Ovary (tissue), 9 donors: ENCODE data around the gene PIK3CD. TPM values are rescaled to one million over a fixed set of nuclear protein-coding genes. Genes with fewer than 3 reads are reported as not detected.
"Not testable (repeated sequence)": the region's sequence is repeated elsewhere in the genome, so short reads cannot be mapped to it uniquely, and the experiment has no call there.

Source experiments
- DNase-seq, 5 donors: peaks; one replicate each; pipeline ENCODE4 v3.0.0-alpha.2; 2019 to 2020
- H3K27ac ChIP-seq, 2 donors: fragments of 200-600 bp; one replicate each; pipeline versions ENCODE4 v1.5.1 to v1.8.0; 2019 to 2022
- H3K27me3 ChIP-seq: fragments of 200-600 bp; one replicate; pipeline ENCODE4 v1.8.0; 2022
- H3K36me3 ChIP-seq: fragments of 200-600 bp; sonication (generic); one replicate; pipeline ENCODE4 v1.5.1; 2019
- H3K4me1 ChIP-seq: one replicate; pipeline ENCODE4 v1.8.1; 2013; ENCODE audit warnings: mild to moderate bottlenecking, moderate library complexity; ENCODE audit not compliant: insufficient read depth
- H3K4me3 ChIP-seq: fragments of 200-600 bp; sonication (generic); one replicate; pipeline ENCODE4 v1.5.1; 2017
- H3K9me3 ChIP-seq, 2 donors: fragments of 200-600 bp in 1 of 2; sonication (generic) in 1 of 2; one replicate each; pipeline versions ENCODE4 v1.5.1 to v1.8.1; 2013 to 2019; ENCODE audit warnings: mild to moderate bottlenecking in 1 of 2, moderate library complexity in 1 of 2
- EP300 ChIP-seq: sonication (generic); formaldehyde crosslinking; IDR thresholded peaks from one replicate; pipeline ENCODE4 v1.6.1; 2017; ENCODE audit warnings: antibody characterized with exemption
- POLR2A ChIP-seq: fragments of 450-650 bp; IDR thresholded peaks from one replicate; pipeline ENCODE4 v1.6.1; 2017; ENCODE audit warnings: antibody characterized with exemption, mild to moderate bottlenecking, moderate library complexity
- WGBS, 3 donors: extraction: QIAGEN DNeasy Blood & Tissue Kit in 1 of 3; methylation state at CpG; one replicate each; pipeline versions ENCODE4 v1.1.5 to v1.1.7; 2013 to 2017; 5-methylcytosine and 5-hydroxymethylcytosine counted together
- intact Hi-C, 4 donors: fragments of 100-400 bp; cut with DNase I; formaldehyde crosslinking; loops; one replicate each; pipeline versions ENCODE4 v1.11.0 to v1.15.1; 2022 to 2023
- polyA plus RNA-seq, 2 donors: library from polyadenylated mRNA; stranded (reverse); fragments of 200-250 nt in 1 of 2; fragments of 350-450 nt in 1 of 2; fragmentation: Illumina TruSeq in 1 of 2; extraction: RNeasy Lipid Tissue Mini Kit (QIAGEN cat#74804) in 1 of 2; gene quantifications; one replicate each; pipeline ENCODE4 v1.2.3, GENCODE V29; 2013 to 2014
- total RNA-seq, 7 donors: library from RNA; depleted of rRNA in 2 of 7; stranded (reverse); fragments of >200 nt in 2 of 7; fragmentation: NEBNext Ultra II Directional in 3 of 7; extraction: Animal tissue kit (Norgen Biotek cat#: 25700) in 3 of 7; gene quantifications; one replicate each; pipeline versions ENCODE4 v1.1.0 to v1.2.4, GENCODE V29; 2016 to 2023
- TF ChIP-seq, protein P1 (sequence below), 3 donors: fragments of 450-650 bp in 2 of 3; fragments of 200-600 bp in 1 of 3; IDR thresholded peaks; one replicate each; pipeline versions ENCODE4 v1.5.1 to v1.8.0; 2016 to 2022; ENCODE audit warnings: antibody characterized with exemption in 3 of 3, mild to moderate bottlenecking in 1 of 3
- donor health status: DM: no; HTN: no; CAD: no; lungs with moderate emphysema.
- donor health status: DM: no; HTN: no; CAD: no.
- donor health status: Bipolar disorder and iron deficiency.
- donor health status: DM: yes; HTN: yes; CAD: no.
- donor health status: DM: no; HTN: no; CAD: no.
- donor health status: DM: yes; HTN: yes; CAD: no.

Gene PIK3CD
- total and polyA plus RNA-seq, 9 donors, result 3.7 to 9.2 (median 8.0) TPM

DNA sequence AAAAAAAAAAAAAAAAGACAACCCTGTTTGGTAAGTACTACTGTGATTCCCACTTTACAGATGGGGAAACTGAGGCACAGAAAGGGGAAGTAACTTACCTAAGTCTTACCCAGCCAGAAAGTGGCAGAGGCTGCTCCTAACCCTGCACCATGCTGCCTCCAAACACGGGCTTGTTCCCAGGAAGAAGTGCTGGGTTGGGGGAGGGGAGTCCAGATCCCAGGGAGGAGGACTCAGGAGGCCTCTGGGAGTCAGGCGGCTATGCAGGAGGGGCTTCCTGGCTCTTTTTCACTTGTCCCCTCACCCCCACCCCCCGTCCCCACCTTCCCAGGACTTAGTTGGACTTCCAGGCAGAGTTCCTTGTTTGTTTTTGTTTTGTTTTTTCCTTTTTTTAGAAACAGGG is 23.9 kb downstream of the PIK3CD start:
- TF ChIP-seq EP300, result no peak
- TF ChIP-seq POLR2A, result no peak
- TF ChIP-seq, protein P1, sequence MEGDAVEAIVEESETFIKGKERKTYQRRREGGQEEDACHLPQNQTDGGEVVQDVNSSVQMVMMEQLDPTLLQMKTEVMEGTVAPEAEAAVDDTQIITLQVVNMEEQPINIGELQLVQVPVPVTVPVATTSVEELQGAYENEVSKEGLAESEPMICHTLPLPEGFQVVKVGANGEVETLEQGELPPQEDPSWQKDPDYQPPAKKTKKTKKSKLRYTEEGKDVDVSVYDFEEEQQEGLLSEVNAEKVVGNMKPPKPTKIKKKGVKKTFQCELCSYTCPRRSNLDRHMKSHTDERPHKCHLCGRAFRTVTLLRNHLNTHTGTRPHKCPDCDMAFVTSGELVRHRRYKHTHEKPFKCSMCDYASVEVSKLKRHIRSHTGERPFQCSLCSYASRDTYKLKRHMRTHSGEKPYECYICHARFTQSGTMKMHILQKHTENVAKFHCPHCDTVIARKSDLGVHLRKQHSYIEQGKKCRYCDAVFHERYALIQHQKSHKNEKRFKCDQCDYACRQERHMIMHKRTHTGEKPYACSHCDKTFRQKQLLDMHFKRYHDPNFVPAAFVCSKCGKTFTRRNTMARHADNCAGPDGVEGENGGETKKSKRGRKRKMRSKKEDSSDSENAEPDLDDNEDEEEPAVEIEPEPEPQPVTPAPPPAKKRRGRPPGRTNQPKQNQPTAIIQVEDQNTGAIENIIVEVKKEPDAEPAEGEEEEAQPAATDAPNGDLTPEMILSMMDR (IDR thresholded peaks at IDR 0.05), result no peak
- no peak overlapping the region for H3K4me3 ChIP-seq
- H3K27ac ChIP-seq, result no peak overlapping the region
- no peaks in the 10 kb centered on the region for H3K27me3 ChIP-seq
- no peaks in the 10 kb centered on the region for H3K36me3 ChIP-seq
- no peak for DNase-seq
- intact Hi-C loops, result no loop called here
- H3K9me3 ChIP-seq, result no peaks in the 10 kb centered on the region
- 42 to 78% (median 58%) methylated on average over 3 of the region's 3 CpGs for WGBS, 3 donors
- no peaks in the 10 kb centered on the region for H3K4me1 ChIP-seq

DNA sequence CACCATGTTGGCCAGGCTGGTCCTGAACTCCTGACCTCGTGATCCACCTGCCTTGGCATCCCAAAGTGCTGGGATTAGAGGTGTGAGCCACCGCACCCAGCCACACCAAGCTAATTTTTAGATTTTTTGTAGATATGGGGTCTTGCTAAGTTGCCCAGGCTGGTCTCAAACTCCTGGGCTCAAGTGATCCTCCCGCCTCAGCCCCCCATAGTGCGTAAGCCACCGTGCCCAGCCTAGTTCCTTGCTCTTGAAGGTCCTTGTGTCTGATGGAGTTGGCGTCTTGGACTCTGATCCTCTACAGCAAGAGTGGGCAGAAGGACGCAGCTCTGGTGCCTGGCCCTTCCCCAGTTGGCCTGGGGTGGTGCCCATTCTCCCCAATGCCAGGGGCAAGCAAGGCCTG is 24.6 kb downstream of the PIK3CD start:
- H3K27ac ChIP-seq, intact Hi-C loops, H3K27me3 ChIP-seq, H3K9me3 ChIP-seq, H3K4me1 ChIP-seq, DNase-seq, H3K4me3 ChIP-seq, H3K36me3 ChIP-seq: not testable (repeated sequence)
- WGBS, 3 donors, result 92 to 97% (median 97%) methylated on average over 7 of the region's 7 CpGs

DNA sequence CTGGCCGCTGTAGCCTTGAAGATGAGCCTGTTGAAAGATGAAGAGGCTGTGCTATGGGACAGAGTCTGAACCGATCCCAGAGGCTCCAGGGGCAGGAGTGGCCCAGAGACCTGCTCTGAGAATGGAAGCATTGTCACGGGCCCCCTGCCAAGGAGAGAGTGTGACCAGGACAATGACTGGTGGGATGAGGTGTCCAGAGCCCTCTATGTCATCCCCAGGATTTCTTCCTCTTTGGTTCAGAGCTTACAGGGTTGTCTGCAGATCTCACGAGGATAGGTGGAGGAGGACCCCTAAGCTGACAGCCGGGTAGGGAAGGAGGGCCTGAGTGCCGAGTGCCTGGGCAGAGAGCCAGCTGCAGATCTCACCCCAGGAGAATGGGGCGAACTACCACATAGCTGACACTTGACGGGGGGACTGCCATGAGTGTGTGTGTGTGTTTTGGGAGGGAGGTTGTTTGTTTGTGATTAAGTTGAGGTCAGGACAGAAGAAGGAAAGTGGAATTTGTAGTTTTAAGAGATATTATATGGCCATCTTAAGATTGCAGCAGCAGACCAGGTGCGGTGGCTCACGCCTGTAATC is 25.4 kb downstream of the PIK3CD start:
- Histone ChIP-seq H3K36me3 (no peaks in the 10 kb centered on the region), H3K4me3 (no peak overlapping the region), H3K27ac (no peak overlapping the region), H3K9me3 (no peaks in the 10 kb centered on the region), H3K4me1 (no peaks in the 10 kb centered on the region), H3K27me3 (no peaks in the 10 kb centered on the region)
- WGBS, 3 donors, result 51 to 61% (median 53%) methylated on average over 10 of the region's 10 CpGs
- intact Hi-C loops, result no loop called here
- no peak for TF ChIP-seq EP300
- TF ChIP-seq POLR2A, result no peak
- TF ChIP-seq, protein P1 (IDR thresholded peaks at IDR 0.05), result no peak
- no peak for DNase-seq

DNA sequence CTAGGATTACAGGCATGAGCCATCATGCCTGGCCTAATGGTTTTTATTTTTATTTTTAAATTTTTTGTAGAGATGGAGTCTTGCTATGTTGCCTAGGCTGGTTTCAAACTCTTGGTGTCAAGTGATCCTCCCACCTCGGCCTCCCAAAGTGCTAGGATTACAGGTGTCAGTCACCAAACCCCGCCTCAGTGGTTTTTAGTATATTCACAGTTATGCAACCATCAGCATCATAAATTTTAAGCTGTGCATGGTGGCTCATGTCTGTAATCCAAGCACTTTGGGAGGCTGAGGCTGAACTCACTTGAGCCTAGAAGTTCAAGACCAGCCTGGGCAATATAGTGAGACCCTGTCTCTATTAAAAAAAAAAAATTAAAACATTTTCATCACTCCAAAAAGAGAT is 28.6 kb downstream of the PIK3CD start:
- Histone ChIP-seq H3K4me3 (no peak overlapping the region), H3K27ac (no peak overlapping the region), H3K27me3 (no peaks in the 10 kb centered on the region), H3K4me1 (no peaks in the 10 kb centered on the region), H3K36me3 (no peaks in the 10 kb centered on the region), H3K9me3 (no peaks in the 10 kb centered on the region)
- TF ChIP-seq, protein P1 (IDR thresholded peaks at IDR 0.05), result no peak
- no peak for TF ChIP-seq POLR2A
- no peak for TF ChIP-seq EP300
- intact Hi-C loops, result no loop called here
- DNase-seq, result no peak
- 93 to 98% (median 94%) methylated on average over 2 of the region's 2 CpGs for WGBS, 3 donors

DNA sequence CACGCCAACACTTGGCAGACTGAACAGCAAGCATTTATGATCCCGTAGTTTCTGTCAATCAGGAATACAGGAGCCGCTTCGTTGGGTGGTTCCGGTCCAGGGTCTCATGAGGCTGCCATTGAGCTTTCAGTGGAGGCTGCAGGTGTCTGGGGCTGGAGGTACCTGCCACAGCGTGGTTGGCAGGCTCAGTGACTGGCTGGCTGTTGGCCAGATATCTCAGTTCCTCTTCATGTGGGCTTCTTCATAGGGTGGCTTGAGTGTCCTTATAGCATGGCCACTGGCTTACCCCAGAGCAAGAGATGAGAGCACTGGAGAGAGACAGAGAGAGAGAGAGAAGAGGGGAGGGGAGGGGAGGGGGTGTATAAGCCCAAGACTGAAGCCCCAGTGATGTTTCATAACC is 29.3 kb downstream of the PIK3CD start:
- WGBS, 3 donors, result 92 to 94% (median 94%) methylated on average over 6 of the region's 6 CpGs
- TF ChIP-seq EP300 (no peak), POLR2A (no peak)
- TF ChIP-seq, protein P1 (IDR thresholded peaks at IDR 0.05), result no peak
- intact Hi-C loops, result no loop called here
- Histone ChIP-seq H3K9me3 (no peaks in the 10 kb centered on the region), H3K4me3 (no peak overlapping the region), H3K27me3 (no peaks in the 10 kb centered on the region), H3K36me3 (no peaks in the 10 kb centered on the region), H3K27ac (no peak overlapping the region), H3K4me1 (no peaks in the 10 kb centered on the region)
- no peak for DNase-seq
